ENCODE measurements around the gene RHAG.

Gene RHAG

DNA sequence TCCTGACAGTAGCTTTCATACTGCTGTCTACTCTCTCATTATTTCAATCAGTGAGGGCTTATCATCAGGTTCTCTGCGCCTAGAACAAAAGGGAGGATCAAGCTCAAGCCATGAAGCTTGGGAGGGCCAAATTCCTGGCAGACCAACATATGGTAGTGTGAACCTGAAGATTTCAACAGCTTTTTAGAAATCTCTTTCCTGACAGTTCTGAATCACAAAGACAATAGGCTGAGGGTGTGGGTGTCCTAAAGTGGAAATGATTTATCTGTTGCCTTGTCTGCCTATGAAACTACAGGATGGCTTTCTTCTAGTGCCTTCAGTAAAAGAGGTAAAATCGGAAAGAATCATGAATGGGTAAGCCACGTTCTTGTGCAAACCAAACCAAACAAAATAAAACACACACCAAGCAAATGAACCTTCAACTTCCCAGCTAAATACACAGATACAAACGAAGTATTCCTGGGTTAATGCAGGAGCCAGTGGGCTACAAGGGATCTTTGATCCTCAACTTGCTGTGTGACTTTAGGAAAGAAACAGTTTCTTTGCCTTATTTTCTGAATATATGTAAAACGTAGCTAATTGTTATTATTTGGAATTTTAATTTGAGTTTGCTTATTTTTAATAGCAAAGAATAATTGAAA, 2.7 kb upstream of the RHAG start:
- TF ChIP-seq, protein P1, sequence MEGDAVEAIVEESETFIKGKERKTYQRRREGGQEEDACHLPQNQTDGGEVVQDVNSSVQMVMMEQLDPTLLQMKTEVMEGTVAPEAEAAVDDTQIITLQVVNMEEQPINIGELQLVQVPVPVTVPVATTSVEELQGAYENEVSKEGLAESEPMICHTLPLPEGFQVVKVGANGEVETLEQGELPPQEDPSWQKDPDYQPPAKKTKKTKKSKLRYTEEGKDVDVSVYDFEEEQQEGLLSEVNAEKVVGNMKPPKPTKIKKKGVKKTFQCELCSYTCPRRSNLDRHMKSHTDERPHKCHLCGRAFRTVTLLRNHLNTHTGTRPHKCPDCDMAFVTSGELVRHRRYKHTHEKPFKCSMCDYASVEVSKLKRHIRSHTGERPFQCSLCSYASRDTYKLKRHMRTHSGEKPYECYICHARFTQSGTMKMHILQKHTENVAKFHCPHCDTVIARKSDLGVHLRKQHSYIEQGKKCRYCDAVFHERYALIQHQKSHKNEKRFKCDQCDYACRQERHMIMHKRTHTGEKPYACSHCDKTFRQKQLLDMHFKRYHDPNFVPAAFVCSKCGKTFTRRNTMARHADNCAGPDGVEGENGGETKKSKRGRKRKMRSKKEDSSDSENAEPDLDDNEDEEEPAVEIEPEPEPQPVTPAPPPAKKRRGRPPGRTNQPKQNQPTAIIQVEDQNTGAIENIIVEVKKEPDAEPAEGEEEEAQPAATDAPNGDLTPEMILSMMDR (IDR thresholded peaks at IDR 0.05; ENCODE audit: insufficient read depth, low read length, missing control alignments) = no peak
- DNase-seq (ENCODE audit: low read depth, low spot score) = no peak
- no peak overlapping the region for H3K4me3 ChIP-seq (ENCODE audit: low read depth, low read length)
- CTCF ChIA-PET = no interaction called here
- POLR2A ChIA-PET = no interaction called here

DNA sequence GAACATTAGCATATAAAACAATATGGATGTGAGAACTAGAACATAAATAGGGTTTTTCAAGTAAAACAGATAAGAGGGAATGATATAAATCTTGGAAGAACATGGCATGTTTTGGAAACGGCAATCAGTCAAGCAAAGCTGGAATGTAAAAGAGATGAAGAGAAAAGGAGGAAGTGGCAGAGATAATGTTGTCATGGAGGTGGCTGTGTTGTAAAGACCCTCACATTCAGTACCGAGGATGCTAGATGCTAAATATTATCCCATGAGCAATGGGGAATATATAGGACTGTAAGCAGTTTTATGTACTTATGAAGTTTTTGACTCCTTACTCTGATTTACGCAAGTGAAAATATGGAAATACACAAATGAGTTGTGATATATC, 702 bp upstream of the RHAG start:
- POLR2A ChIA-PET = no interaction called here
- DNase-seq (ENCODE audit: low read depth, low spot score) = no peak
- H3K4me3 ChIP-seq (ENCODE audit: low read depth, low read length) = no peak overlapping the region
- CTCF ChIA-PET = interaction anchor here (1.7 kb wide), 1 partner anchor 14 kb away, joined by 5 read pairs; no protein-coding TSS in a partner anchor
- TF ChIP-seq, protein P1 (IDR thresholded peaks at IDR 0.05; ENCODE audit: insufficient read depth, low read length, missing control alignments) = no peak

DNA sequence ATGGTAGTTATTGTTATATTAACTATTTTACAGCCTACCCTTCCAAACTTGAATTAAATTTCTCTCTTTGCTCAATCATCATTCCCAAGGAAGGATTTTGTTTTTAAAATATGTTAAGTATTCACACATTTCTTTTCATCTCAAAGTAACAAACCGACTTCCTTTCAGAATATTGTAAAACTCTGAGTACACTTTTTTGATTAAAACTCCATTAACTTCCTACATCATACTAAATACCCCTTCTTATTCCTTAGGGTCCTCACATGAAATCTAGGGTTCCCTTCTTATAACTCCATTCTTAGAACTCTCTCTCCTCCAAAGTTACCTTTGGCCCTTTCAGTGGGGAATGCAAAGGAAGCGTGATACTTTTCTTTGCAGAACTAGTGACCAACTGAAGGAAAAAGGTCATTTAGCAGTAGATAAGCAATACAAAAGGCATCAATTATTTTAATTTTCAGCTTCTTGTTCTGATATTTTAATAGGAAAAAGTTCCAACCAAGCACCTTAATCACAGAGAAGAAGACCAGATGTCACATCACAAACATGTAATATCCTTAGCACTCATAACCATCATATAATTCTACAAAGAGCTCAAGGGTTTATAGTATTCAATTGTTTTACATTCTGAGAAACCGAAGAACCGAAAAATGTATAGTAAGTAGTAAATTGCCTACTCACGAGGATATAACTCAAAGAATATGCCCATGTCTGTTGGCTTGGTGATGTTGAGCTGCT, 494 bp downstream of the RHAG start:
- H3K4me3 ChIP-seq (ENCODE audit: low read depth, low read length) = no peak overlapping the region
- DNase-seq (ENCODE audit: low read depth, low spot score) = no peak
- TF ChIP-seq, protein P1 (IDR thresholded peaks at IDR 0.05; ENCODE audit: insufficient read depth, low read length, missing control alignments) = no peak
- ChIA-PET POLR2A (no interaction called here), CTCF (no interaction called here)

DNA sequence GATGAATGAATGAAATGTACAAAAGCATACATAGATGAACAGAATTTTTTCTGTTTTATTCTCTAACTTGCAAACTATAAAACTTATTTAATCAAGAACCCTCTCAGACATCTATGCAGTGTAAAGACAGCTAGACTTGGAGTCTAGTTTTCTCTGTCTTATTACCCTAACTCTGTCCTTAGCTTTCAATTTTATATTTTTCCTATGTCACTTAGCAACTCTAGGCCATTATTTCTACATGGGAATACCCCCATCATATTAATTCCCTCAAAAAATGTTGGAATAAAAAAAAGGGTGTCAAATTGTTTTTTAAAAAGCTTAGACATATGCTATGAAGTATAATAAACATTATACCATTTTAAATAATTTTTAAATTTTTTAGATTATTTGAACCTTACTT, 1.2 kb downstream of the RHAG start:
- POLR2A ChIA-PET = no interaction called here
- no peak for DNase-seq (ENCODE audit: low read depth, low spot score)
- no peak overlapping the region for H3K4me3 ChIP-seq (ENCODE audit: low read depth, low read length)
- CTCF ChIA-PET = interaction anchor here (0.9 kb wide), 1 partner anchor 12 kb away, joined by 3 read pairs; no protein-coding TSS in a partner anchor
- TF ChIP-seq, protein P1 (IDR thresholded peaks at IDR 0.05; ENCODE audit: insufficient read depth, low read length, missing control alignments) = no peak

DNA sequence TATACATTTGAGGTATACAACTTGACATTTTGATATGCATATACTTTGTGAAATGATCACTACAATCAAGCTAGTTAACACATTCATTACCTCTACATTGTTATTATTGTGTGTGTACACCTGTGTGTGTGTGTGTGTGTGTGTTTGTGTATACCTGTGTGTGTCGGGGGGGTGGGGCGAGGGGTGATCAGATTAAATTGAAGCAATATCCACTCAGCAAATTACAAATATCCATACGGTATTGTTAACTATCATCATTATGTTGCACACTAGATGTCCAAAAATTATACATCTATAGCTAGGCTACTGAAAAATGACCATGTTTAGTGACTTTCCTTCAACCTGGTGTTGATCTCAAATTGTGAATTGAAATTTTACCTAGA, 1.8 kb downstream of the RHAG start:
- TF ChIP-seq, protein P1 (IDR thresholded peaks at IDR 0.05; ENCODE audit: insufficient read depth, low read length, missing control alignments) = no peak
- no peak for DNase-seq (ENCODE audit: low read depth, low spot score)
- POLR2A ChIA-PET = no interaction called here
- H3K4me3 ChIP-seq (ENCODE audit: low read depth, low read length) = no peak overlapping the region
- CTCF ChIA-PET = interaction anchor here (0.9 kb wide), 1 partner anchor 12 kb away, joined by 3 read pairs; no protein-coding TSS in a partner anchor

DNA sequence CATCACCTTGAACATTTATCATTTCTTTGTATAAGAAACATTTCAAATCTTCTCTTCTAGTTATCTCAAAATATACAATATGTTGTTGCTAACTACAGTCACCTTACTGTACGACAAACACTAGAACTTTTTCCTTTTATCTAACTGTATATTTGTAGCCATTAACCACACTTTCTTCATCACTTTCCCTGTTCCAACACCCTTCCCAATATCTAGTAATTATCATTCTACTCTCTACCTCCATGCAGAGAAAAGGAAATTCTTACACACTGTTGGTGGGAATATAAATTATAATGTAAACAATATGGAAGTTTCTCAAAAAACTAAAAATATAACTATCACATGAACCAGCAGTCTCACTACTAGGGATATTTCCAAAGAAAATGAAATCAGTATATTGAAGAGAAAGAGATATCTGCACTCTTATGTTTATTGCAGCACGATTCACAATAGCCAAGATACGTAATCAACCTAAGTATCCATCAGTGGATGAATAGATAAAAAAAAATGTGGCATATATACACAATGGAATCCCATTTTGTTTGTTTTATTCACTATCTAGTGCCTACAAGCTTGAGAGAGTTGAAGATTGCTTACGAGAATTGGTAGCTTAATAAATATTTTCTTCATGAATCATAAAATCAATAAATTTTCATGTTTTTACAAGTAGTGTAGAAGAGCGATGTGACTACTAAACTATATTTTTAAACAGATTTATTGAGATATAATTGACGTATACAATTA, 2.4 kb downstream of the RHAG start:
- H3K4me3 ChIP-seq (ENCODE audit: low read depth, low read length) = no peak overlapping the region
- ChIA-PET POLR2A (no interaction called here), CTCF (interaction anchor here (0.9 kb wide), 1 partner anchor 11 kb away, joined by 3 read pairs; no protein-coding TSS in a partner anchor)
- TF ChIP-seq, protein P1 (IDR thresholded peaks at IDR 0.05; ENCODE audit: insufficient read depth, low read length, missing control alignments) = no peak
- DNase-seq (ENCODE audit: low read depth, low spot score) = no peak
